SK-N-SH (cell line): Measurements from ENCODE around the gene COBL. TPM values are rescaled to one million over a fixed set of nuclear protein-coding genes. Genes with fewer than 3 reads are reported as not detected.

Experiments used
- CTCF ChIA-PET: fragments of 300-600, 350-600 bp; formaldehyde crosslinking; extraction: SDS; loops from one replicate; lab custom pipeline; 2021; lab: Yijun Ruan, JAX
- POLR2A ChIA-PET: fragments of 350-600 bp; sonication (Branson Sonifier 250); formaldehyde crosslinking; extraction: SDS; loops from one replicate; lab custom pipeline; 2020; ENCODE audit warnings: antibody characterized with exemption, inconsistent platforms; lab: Yijun Ruan, JAX
- DNase-seq: peaks from one replicate; pipeline ENCODE4 v3.0.0; 2012
- H2AFZ ChIP-seq: fragments of 200-600 bp; sonication (generic); 2 replicates; pipeline ENCODE4 v1.8.1; 2016; ENCODE audit warnings: antibody characterized with exemption, mild to moderate bottlenecking, low read depth
- H3F3A ChIP-seq: fragments of 200-600 bp; sonication (generic); replicated peaks from 2 replicates; pipeline ENCODE3; 2016; ENCODE audit warnings: antibody characterized with exemption, mild to moderate bottlenecking; ENCODE audit not compliant: insufficient read depth
- H3K27ac ChIP-seq, 2 experiments: fragments of 200-500 bp in 1 of 2; fragments of 200-600 bp in 1 of 2; sonication (Bioruptor generic) in 1 of 2; sonication (generic), shearing (Covaris generic) in 1 of 2; 2 replicates each; pipeline versions ENCODE4 v1.5.1 to v1.6.1; 2014 to 2016; ENCODE audit warnings: low read depth in 2 of 2, inconsistent platforms in 1 of 2, low read length in 1 of 2, mild to moderate bottlenecking in 1 of 2, mixed read lengths in 1 of 2
- H3K27me3 ChIP-seq: fragments of 200-600 bp; sonication (generic), shearing (Covaris generic); 2 replicates; pipeline ENCODE4 v1.6.1; 2016; ENCODE audit warnings: mixed run types; ENCODE audit not compliant: insufficient read depth
- H3K36me3 ChIP-seq, 2 experiments: fragments of 200-500 bp in 1 of 2; fragments of 200-600 bp in 1 of 2; sonication (Bioruptor generic) in 1 of 2; sonication (generic) in 1 of 2; replicated peaks in 1 of 2; 2 replicates each; pipeline versions ENCODE3 to v1.5.1; 2014 to 2016; ENCODE audit warnings: low read length in 1 of 2, mild to moderate bottlenecking in 1 of 2; ENCODE audit not compliant: insufficient read depth in 2 of 2, control insufficient read depth in 1 of 2
- H3K4me1 ChIP-seq, 2 experiments: fragments of 200-500 bp in 1 of 2; fragments of 200-600 bp in 1 of 2; sonication (Bioruptor generic) in 1 of 2; sonication (generic), shearing (Covaris generic) in 1 of 2; 2 replicates each; pipeline versions ENCODE4 v1.5.1 to v1.6.1; 2014 to 2016; ENCODE audit warnings: low read depth in 1 of 2, low read length in 1 of 2, mixed run types in 1 of 2; ENCODE audit not compliant: insufficient read depth in 2 of 2, control insufficient read depth in 1 of 2
- H3K4me2 ChIP-seq: fragments of 200-600 bp; sonication (generic), shearing (Covaris generic); 2 replicates; pipeline ENCODE4 v1.6.1; 2017; ENCODE audit warnings: mixed run types
- H3K4me3 ChIP-seq, 2 experiments: fragments of 200-500 bp in 1 of 2; fragments of 200-600 bp in 1 of 2; sonication (Bioruptor generic) in 1 of 2; sonication (generic), shearing (Covaris generic) in 1 of 2; 2 replicates each; pipeline versions ENCODE4 v1.5.1 to v1.8.1; 2014 to 2016; ENCODE audit warnings: low read depth in 2 of 2, inconsistent platforms in 1 of 2, low read length in 1 of 2, mild to moderate bottlenecking in 1 of 2, mixed read lengths in 1 of 2, moderate library complexity in 1 of 2
- H3K79me2 ChIP-seq: fragments of 200-600 bp; sonication (generic); 2 replicates; pipeline ENCODE4 v1.8.1; 2017; ENCODE audit warnings: mild to moderate bottlenecking; ENCODE audit not compliant: insufficient read depth
- H3K9ac ChIP-seq: fragments of 200-600 bp; sonication (generic); 2 replicates; pipeline ENCODE4 v1.6.1; 2017; ENCODE audit warnings: mixed run types
- H3K9me2 ChIP-seq: fragments of 200-600 bp; sonication (generic); 2 replicates; pipeline ENCODE4 v1.6.1; 2017; ENCODE audit warnings: mixed run types
- H3K9me3 ChIP-seq: fragments of 200-600 bp; sonication (generic); 2 replicates; pipeline ENCODE4 v1.6.1; 2017; ENCODE audit warnings: mixed run types, mild to moderate bottlenecking, moderate library complexity
- H4K20me1 ChIP-seq: fragments of 200-600 bp; sonication (generic); 2 replicates; pipeline ENCODE4 v1.6.1; 2017; ENCODE audit warnings: mild to moderate bottlenecking, mixed run types; ENCODE audit not compliant: insufficient read depth
- EZH2phosphoT487 ChIP-seq: fragments of 200-600 bp; sonication (generic); IDR thresholded peaks from 2 replicates; pipeline ENCODE4 v1.6.1; 2017; ENCODE audit warnings: low read depth, mixed run types, mild to moderate bottlenecking, antibody characterized with exemption, moderate library complexity, borderline replicate concordance
- GATA2 ChIP-seq: sonication (generic); formaldehyde crosslinking; IDR thresholded peaks from 2 replicates; pipeline ENCODE4 v1.5.0; 2020; ENCODE audit warnings: mild to moderate bottlenecking, missing genetic modification reagents
- NFIC ChIP-seq: IDR thresholded peaks from 2 replicates; pipeline ENCODE4 v1.4.0; 2012; ENCODE audit warnings: borderline replicate concordance
- POLR2AphosphoS5 ChIP-seq: IDR thresholded peaks from 2 replicates; pipeline ENCODE4 v1.6.1; 2012; ENCODE audit warnings: low read depth, low read length
- RAD21 ChIP-seq: IDR thresholded peaks from 2 replicates; pipeline ENCODE4 v1.6.1; 2012; ENCODE audit warnings: mild to moderate bottlenecking, low read length
- RCOR1 ChIP-seq: fragments of 150-350 bp; IDR thresholded peaks from 2 replicates; pipeline ENCODE4 v1.6.1; 2017; ENCODE audit warnings: antibody characterized with exemption, low read length
- RFX5 ChIP-seq: IDR thresholded peaks from 2 replicates; pipeline ENCODE4 v1.6.1; 2012; ENCODE audit warnings: mild to moderate bottlenecking, improper control_type of control experiment, low read length
- RXRA ChIP-seq: IDR thresholded peaks from 2 replicates; pipeline ENCODE4 v1.4.0; 2012; ENCODE audit warnings: low read depth, mild to moderate bottlenecking, borderline replicate concordance
- TEAD4 ChIP-seq: IDR thresholded peaks from 2 replicates; pipeline ENCODE4 v1.4.0; 2012; ENCODE audit warnings: mild to moderate bottlenecking, borderline replicate concordance; ENCODE audit not compliant: insufficient read depth
- WGBS: methylation state at CpG from one replicate; pipeline ENCODE4 v1.1.6; 2017; ENCODE audit warnings: low lambda C conversion rate; 5-methylcytosine and 5-hydroxymethylcytosine counted together
- polyA plus RNA-seq, 3 experiments: library from polyadenylated mRNA; depleted of rRNA; stranded (reverse); fragments of >200 nt; gene quantifications; 2 replicates each; pipeline ENCODE4 v1.2.3, GENCODE V29; 2012
- TF ChIP-seq, protein P1 (sequence below): IDR thresholded peaks from 2 replicates; pipeline ENCODE4 v1.6.1; 2012; ENCODE audit warnings: mild to moderate bottlenecking, low read depth, low read length, moderate library complexity
- TF ChIP-seq, protein P2 (sequence below): fragments of 200-600 bp; sonication (generic); IDR thresholded peaks from 2 replicates; pipeline ENCODE4 v1.6.1; 2017; ENCODE audit warnings: antibody characterized with exemption, mild to moderate bottlenecking, moderate library complexity

COBL gene
- polyA plus RNA-seq, 1 of the 3 experiments (the other 2 are of a cell fraction) = under 0.01 TPM

- Histone ChIP-seq H2AFZ (no peak overlapping the region), H3K4me2 (no peak overlapping the region), H3F3A (no peaks in the 10 kb centered on the region), H4K20me1 (no peaks in the 10 kb centered on the region), H3K9me2 (no peaks in the 10 kb centered on the region), H3K27ac (no peak overlapping the region), H3K9me3 (no peaks in the 10 kb centered on the region), H3K27me3 (no peaks in the 10 kb centered on the region), H3K4me3 (no peak overlapping the region), H3K36me3 (no peaks in the 10 kb centered on the region), H3K79me2 (no peaks in the 10 kb centered on the region), H3K9ac (no peak overlapping the region), H3K4me1 (no peaks in the 10 kb centered on the region)
- no peak for DNase-seq
- 55% methylated on average over 1 of the region's 1 CpG for WGBS
- CTCF ChIA-PET = interaction anchor here (1.2 kb wide), 1 partner anchor 58 kb away, joined by 3 read pairs; no protein-coding TSS in a partner anchor
- TF ChIP-seq RXRA = no peak
- no peak for TF ChIP-seq EZH2phosphoT487
- no peak for TF ChIP-seq NFIC
- no peak for TF ChIP-seq GATA2 (CRISPR knock-in tag)
- POLR2A ChIA-PET = no interaction called here
These were observed 43.2 kb downstream of the COBL start for GRCh38 chr7:51273360-51273759.

- TF ChIP-seq RAD21 = no peak
- no peak for TF ChIP-seq TEAD4
- TF ChIP-seq, protein P1, sequence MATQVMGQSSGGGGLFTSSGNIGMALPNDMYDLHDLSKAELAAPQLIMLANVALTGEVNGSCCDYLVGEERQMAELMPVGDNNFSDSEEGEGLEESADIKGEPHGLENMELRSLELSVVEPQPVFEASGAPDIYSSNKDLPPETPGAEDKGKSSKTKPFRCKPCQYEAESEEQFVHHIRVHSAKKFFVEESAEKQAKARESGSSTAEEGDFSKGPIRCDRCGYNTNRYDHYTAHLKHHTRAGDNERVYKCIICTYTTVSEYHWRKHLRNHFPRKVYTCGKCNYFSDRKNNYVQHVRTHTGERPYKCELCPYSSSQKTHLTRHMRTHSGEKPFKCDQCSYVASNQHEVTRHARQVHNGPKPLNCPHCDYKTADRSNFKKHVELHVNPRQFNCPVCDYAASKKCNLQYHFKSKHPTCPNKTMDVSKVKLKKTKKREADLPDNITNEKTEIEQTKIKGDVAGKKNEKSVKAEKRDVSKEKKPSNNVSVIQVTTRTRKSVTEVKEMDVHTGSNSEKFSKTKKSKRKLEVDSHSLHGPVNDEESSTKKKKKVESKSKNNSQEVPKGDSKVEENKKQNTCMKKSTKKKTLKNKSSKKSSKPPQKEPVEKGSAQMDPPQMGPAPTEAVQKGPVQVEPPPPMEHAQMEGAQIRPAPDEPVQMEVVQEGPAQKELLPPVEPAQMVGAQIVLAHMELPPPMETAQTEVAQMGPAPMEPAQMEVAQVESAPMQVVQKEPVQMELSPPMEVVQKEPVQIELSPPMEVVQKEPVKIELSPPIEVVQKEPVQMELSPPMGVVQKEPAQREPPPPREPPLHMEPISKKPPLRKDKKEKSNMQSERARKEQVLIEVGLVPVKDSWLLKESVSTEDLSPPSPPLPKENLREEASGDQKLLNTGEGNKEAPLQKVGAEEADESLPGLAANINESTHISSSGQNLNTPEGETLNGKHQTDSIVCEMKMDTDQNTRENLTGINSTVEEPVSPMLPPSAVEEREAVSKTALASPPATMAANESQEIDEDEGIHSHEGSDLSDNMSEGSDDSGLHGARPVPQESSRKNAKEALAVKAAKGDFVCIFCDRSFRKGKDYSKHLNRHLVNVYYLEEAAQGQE = no peak
- TF ChIP-seq, protein P2, sequence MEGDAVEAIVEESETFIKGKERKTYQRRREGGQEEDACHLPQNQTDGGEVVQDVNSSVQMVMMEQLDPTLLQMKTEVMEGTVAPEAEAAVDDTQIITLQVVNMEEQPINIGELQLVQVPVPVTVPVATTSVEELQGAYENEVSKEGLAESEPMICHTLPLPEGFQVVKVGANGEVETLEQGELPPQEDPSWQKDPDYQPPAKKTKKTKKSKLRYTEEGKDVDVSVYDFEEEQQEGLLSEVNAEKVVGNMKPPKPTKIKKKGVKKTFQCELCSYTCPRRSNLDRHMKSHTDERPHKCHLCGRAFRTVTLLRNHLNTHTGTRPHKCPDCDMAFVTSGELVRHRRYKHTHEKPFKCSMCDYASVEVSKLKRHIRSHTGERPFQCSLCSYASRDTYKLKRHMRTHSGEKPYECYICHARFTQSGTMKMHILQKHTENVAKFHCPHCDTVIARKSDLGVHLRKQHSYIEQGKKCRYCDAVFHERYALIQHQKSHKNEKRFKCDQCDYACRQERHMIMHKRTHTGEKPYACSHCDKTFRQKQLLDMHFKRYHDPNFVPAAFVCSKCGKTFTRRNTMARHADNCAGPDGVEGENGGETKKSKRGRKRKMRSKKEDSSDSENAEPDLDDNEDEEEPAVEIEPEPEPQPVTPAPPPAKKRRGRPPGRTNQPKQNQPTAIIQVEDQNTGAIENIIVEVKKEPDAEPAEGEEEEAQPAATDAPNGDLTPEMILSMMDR = no peak
- TF ChIP-seq RCOR1 = no peak
- no peak for TF ChIP-seq POLR2AphosphoS5
- no peak for TF ChIP-seq RFX5
- WGBS = 49% methylated on average over 5 of the region's 5 CpGs
- H3K9me3 ChIP-seq = no peaks in the 10 kb centered on the region
- no peaks in the 10 kb centered on the region for H3F3A ChIP-seq
- no peaks in the 10 kb centered on the region for H3K79me2 ChIP-seq
- H3K27ac ChIP-seq = no peak overlapping the region
- H3K4me3 ChIP-seq = no peak overlapping the region
- no peak overlapping the region for H2AFZ ChIP-seq
- H3K27me3 ChIP-seq = no peaks in the 10 kb centered on the region
- no peak for DNase-seq
- no peaks in the 10 kb centered on the region for H3K4me1 ChIP-seq
- no peaks in the 10 kb centered on the region for H4K20me1 ChIP-seq
- H3K36me3 ChIP-seq = no peaks in the 10 kb centered on the region
- ChIA-PET POLR2A (no interaction called here), CTCF (no interaction called here)
- H3K4me2 ChIP-seq = no peak overlapping the region
- H3K9me2 ChIP-seq = no peaks in the 10 kb centered on the region
- H3K9ac ChIP-seq = no peak overlapping the region
These were observed 45.6 kb downstream of the COBL start for GRCh38 chr7:51270965-51271364.
